Cerebellar nuclear complex (tissue), 1 donor: ENCODE measurements around the gene FNDC8.
"Not testable (repeated sequence)": the region's sequence is repeated elsewhere in the genome, so short reads cannot be mapped to it uniquely, and the experiment has no call there.

Experiments
- DNase-seq, 2 experiments: peaks; one replicate each; lab custom pipeline; 2025; lab: John Stamatoyannopoulos, UW

Gene FNDC8

GRCh38 chr17:35171834-35172233 is 50.4 kb downstream of the FNDC8 start:
- no peak for DNase-seq

GRCh38 chr17:35172321-35172720 is 50.9 kb downstream of the FNDC8 start:
- DNase-seq = not testable (repeated sequence)

- DNase-seq = no peak
Measured at GRCh38 chr17:35174835-35175334, 53.5 kb downstream of the FNDC8 start.

GRCh38 chr17:35175638-35176415 is 54.4 kb downstream of the FNDC8 start:
- DNase-seq = no peak

GRCh38 chr17:35176897-35177296 is 55.5 kb downstream of the FNDC8 start:
- no peak for DNase-seq

DNA sequence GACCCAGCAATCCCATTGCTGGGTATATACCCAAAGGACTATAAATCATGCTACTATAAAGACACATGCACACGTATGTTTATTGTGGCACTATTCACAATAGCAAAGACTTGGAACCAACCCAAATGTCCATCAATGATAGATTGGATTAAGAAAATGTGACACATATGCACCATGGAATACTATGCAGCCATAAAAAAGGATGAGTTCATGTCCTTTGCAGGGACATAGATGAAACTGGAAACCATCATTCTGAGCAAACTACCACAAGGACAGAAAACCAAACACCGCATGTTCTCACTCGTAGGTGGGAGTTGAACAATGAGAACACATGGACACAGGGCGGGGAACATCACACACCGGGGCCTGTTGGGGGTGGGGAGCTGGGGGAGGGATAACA is 58.0 kb downstream of the FNDC8 start:
- not testable (repeated sequence) for DNase-seq
